Measurements from ENCODE around the gene RGS2. TPM values are rescaled to one million over a fixed set of nuclear protein-coding genes. Genes with fewer than 3 reads are reported as not detected.
A peak's percentile ranks its signal among the peaks of the same experiment; 100 is the strongest.

RGS2 gene, protein sequence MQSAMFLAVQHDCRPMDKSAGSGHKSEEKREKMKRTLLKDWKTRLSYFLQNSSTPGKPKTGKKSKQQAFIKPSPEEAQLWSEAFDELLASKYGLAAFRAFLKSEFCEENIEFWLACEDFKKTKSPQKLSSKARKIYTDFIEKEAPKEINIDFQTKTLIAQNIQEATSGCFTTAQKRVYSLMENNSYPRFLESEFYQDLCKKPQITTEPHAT
- total RNA-seq (2014; rRNA removed; shearing (Covaris generic)): 3.6 and 5.2 TPM in 2 replicates
- 2.0 and 2.6 TPM in 2 replicates for polyA plus RNA-seq (2015; cell fraction: cytosol; rRNA removed)
- 3.0 and 3.5 TPM in 2 replicates for polyA plus RNA-seq (2015; cell fraction: nucleus; rRNA removed)

DNA sequence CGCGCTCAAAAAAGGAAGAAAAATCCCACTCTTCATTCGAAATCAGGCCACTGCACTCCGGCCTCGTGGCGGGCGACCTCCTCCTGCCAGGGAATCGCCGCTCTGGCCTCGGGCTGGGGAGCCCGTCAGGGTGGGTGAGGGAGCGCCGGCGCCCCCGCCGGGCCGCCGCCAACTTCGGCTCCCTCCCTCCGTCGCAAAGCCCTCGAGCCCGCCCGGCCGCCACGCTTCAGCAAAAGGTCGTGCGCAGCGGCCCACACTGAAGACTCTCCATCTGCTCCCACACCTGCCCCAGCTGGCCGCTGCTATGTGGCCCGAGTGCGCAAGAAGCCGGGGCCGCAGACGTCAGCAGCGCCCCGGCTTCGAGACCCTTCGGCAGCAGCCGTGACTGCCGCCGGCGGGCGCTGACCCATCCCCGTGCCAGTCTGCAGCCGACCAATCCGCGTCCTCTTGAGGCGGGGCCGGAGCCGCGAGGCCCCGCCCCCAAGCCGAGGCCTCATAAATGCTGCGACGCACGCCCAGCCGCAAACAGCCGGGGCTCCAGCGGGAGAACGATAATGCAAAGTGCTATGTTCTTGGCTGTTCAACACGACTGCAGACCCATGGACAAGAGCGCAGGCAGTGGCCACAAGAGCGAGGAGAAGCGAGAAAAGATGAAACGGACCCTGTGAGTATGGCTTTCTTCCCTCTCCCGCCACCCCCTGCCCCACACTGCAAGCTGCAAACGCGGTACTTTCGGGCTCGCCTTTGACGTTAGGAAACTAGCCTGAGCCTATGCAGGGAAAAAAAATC is at the start of gene RGS2:
RGS2 (plus strand) TSS at position 522 of the 789 bp plus-strand sequence; CDS start at position 555, 33 bp downstream.
- DNase-seq (ENCODE audit: low read depth): peak; percentile 90

DNA sequence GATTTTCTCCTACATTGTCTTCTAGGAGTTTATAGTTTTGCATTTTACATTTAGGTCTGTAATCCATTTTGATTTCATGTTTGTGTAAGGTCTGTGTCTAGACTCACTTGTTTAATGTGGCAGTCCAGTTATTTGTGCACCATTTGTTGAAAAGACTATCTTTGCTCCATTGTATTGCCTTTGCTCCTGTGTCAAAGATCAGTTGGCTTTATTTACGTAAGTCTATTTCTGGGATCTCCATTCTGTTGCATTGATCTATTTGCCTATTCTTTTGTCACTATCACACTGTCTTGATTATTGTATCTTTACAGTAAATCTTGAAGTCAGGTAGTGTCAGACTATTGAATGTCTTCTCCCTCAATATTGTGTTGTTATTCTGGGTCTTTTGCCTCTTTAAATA is 49.7 kb upstream of the RGS2 start:
- no peak for DNase-seq (ENCODE audit: low read depth)

DNA sequence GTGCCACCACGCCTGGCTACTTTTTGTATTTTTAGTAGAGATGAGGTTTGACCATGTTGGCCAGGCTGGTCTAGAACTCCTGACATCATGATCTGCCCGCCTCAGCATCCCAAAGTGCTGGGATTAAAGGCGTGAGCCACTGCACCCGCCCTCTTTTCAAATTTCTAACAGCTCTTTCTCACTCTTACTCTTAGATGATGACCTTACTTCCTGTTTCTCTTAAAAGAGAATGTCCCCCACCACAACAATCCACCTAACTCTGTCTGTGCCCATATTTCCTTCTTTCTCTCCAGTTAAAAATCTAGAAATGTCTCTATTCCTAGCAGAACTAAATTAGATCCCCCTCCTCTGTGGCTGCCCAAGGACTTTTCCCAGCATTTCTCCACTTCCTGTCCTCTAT is 46.6 kb upstream of the RGS2 start:
- DNase-seq (ENCODE audit: low read depth): no peak

DNA sequence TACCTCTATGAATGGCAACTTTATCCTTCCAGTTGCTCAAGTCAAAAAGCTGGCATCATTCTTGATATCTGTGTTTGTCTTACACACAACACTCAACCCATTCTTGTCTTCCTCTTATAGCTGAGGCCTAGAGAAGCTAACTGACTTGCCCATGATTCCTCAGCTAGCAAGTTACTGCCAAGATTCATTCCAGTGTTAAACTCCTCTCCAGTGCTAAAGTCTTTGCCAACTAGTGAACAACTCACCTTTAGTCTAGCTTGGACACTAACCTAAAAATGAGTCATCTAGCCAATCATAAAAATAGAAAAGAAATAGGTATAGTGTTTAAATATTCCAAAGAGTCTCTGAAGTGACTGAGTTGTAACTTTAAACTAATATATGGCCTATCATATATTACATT is 45.6 kb upstream of the RGS2 start:
- DNase-seq (ENCODE audit: low read depth): no peak

DNA sequence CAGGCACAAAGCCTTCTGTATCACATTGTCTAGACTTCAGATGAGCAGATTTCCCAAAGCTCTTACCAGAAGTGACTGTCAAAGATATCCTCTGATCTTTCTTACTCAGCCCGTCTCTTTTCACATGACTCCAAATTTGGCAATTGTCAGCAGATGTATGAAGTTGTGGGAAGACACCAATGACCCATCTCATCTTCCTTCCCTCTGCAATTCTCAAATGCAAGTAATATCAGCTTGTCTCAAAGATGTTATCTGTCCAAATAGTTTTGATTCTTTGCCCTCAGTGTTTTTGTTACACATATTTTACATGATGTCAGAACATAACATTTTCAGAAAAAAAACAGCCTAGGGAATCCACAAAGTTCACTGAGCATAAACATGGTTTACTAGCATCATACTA is 45.1 kb upstream of the RGS2 start:
- no peak for DNase-seq (ENCODE audit: low read depth)

DNA sequence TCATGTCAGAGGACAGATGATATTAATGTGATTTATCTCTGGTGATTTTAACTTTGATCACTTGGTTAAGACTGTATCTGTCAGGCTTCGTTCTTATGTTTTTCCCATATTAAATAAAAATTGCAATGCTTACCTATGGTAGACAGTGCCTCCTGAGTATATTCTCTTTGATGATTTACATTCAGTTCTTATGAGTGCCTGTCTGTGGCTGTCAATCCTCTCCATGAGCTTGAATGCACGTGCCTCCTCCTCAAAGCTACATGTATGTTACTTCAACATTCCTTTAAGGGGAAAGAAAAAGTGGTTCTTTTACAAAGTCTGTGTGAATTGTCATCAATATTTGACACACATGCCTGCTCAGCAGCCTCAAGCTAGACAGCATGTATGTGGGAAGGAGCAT is 44.2 kb upstream of the RGS2 start:
- DNase-seq (ENCODE audit: low read depth): no peak

DNA sequence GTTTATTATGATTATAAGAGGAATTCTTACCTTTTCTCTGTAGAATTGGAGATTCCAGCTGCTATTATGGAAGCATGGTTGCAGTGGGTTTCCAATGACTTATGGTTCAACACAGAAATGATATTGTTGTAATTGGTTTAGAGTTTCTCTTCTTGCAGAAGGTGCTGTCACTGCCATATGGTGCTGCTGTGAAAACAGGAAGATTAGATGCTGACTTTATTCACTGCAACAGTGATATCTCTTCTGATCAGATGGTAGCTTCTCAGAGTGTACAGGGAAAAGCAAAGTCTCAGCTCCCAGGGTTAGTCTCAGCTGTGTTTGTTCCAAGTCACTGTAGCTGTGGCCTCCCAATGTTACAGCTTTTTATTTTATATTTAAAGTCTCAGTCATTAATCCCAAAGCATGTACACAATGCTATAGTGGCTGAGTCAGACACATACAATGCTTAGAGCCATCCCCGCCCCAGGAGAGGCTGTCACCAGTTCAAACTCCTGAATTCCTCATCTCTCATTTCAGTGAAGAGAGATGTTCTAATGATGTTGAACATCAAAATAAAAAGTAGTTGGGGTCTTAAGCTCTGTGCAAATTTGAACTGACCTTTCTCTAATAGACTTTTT is 42.7 kb upstream of the RGS2 start:
- no peak for DNase-seq (ENCODE audit: low read depth)

DNA sequence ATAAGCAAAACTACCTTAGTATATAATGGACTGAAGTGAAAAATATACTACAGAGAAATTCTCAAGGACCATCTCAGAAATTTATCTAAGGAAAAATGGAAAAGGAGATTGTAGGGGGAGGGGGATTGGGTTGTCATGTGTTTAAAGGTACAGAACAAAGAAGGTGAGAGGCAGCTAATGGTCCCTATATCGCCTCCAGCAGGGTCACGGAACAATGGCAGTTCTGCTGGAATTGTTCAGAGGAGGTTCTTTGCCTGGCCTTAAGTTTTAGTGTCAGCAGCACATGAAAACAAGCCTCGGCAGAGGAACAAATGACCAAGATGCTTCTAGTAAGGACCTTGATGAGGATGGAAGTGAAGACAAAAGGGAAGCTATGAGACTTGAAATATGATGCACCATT is 42.0 kb upstream of the RGS2 start:
- no peak for DNase-seq (ENCODE audit: low read depth)

DNA sequence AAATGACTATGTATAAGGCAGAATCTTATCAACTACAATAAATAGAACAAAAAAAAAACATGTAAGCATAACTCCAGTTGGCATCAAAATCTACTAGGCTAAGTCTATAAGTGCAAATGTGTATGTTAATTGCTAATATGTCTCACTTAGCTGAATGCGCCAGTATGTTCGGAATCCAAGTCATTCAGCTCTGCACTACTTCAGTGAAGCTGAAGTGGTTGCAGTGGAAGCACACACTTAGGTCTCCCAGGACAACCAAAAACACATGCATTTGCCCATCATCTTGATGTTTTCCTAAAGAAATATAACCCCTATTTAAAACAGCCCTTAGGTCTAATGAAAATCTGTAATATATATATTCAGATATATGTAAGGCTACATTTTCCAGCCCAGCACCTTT is 41.0 kb upstream of the RGS2 start:
- DNase-seq (ENCODE audit: low read depth): no peak

DNA sequence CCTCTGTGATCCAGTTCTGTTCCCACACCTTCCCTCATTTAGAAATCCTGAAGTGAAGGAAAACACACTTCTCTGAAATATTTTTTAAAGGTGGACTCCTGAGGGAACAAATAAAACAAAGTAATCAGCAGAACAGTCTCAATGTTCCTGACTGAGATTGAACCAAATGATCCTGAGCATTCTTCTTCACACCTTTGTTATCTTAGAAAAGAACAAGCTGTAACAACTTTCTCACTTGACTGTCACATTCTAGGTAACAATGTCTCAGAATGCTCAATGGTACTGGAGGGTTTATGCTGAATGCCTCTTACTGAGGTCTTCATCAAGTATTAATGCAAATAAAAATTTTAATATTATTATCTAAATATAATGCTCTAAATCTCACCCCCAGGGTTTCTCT is 40.4 kb upstream of the RGS2 start:
- DNase-seq (ENCODE audit: low read depth): no peak

DNA sequence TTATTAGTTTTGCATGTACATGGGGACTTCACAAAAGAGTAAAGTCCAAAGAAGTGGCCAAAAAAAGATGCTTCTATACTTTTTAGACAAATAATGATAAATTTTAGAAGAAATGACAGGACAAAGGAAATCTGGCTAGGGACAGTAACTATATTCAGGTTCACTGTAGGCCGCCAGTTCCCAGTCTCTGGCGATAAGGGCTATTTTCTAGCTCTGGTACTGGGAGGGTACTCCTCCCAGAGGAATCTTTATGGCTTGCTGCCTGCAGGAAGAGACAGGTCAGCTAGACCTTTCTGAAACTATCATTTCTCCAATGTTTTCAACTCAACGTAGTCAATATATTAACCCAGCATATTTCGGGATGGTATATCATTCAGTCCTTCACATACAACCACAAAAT is 37.5 kb upstream of the RGS2 start:
- no peak for DNase-seq (ENCODE audit: low read depth)

DNA sequence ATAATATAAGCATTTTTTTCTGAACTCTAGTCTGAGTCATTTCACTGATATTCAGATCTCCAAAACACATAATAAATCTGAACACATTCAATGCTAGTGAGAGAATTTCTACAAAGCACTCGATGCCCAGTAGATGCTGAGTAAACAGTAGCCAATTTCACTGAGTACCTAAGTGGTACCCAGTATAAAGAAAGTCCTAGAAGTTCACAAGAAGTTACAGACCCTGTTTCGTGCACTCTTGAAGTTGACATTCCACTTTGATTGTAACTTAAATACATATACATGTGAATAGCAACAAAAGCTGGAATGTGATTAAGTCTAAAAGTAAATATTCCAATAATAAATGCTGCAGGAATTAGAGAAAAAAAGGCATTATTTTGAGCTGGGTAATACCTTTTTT is 33.2 kb upstream of the RGS2 start:
- DNase-seq (ENCODE audit: low read depth): no peak

DNA sequence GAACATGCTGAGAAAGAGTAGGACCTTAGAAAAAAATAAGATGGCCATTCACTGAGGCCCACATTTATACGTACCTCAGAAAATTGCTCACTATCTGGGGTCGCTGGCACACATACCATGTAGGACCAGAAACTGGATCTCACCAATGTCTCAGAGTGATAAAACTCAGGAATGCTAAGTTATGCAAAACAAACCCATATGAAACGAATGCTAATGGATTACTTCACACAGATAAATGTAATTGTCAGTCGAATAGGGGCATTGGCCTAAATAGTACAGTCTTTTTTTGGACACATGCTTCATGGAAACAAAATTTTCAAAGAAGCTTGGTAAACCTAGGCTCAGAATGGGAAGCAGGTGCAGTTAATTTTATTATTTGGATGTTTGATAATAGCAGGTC is 32.6 kb upstream of the RGS2 start:
- DNase-seq (ENCODE audit: low read depth): no peak

DNA sequence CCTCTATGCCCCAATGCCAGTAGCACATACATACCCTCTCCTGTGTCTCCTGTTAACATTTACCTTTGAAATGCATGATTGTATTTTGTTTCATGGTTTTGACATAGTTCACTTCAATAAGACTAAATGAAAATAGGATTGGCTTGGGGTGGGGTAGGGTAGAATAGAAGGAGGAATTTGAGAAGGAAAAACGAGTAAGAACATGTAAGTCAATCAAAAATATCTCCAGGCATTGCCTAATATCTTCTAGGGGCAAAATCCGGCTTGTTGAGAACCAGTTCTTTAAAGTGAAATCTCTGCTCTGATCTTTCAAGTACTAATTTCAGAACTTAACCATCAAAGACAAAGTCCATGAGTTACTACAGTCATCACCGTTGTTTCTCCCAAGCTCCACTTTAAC is 31.8 kb upstream of the RGS2 start:
- no peak for DNase-seq (ENCODE audit: low read depth)

DNA sequence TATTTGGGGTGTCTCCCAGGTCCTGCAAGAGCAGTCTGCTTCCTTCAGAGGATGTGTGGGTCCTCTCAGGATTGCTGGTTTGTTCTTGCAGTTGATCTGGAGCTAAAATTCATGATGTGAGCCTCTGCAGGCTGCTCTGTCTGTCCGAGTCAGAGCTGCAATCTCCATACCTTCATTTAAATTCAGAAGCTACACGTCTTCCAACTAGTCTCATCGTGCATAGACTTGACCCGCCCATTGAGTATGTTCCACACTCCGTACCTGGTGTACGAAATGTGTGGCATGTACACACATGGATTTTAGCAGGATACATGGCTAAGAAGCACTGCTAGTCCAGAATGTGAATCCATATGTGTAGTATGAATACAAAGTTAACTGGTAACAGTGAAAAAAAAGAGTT is 25.0 kb upstream of the RGS2 start:
- DNase-seq (ENCODE audit: low read depth): no peak

DNA sequence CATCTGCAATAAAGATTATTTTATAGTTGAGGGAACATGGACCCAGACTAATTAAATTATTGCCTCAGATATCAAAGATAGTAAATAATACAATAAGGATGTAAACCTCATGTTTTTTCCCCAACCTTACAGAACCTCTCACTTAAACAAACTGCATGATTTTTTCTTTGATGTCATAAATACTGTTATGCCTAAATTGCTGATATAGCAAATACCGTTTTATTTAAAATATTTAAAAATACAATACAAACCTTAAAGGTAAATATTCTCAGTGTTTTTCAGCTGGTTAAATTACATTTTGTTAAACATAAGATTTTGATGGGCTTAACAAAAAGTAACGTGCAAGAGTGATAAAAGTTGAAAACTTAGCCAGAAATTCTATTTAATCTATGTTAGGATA is 24.4 kb upstream of the RGS2 start:
- DNase-seq (ENCODE audit: low read depth): no peak

DNA sequence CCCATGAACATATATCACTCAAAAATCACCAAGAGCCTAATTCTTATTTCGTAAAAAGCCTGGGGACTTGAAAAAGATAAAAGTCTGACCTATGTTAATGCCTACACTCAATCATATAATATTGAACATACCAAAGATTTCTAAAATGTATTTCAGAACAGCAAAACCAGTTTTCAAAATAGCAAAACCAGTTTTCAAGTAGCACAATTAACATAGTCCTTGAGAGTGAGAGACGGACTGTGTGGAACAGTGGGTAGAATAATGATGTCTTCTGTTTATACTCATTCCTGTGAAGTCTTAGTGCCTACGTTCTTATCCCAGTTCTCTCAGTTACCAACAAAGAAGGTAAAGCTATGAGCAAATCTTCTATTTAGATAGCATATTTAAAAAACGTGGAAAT is 22.3 kb upstream of the RGS2 start:
- DNase-seq (ENCODE audit: low read depth): no peak

DNA sequence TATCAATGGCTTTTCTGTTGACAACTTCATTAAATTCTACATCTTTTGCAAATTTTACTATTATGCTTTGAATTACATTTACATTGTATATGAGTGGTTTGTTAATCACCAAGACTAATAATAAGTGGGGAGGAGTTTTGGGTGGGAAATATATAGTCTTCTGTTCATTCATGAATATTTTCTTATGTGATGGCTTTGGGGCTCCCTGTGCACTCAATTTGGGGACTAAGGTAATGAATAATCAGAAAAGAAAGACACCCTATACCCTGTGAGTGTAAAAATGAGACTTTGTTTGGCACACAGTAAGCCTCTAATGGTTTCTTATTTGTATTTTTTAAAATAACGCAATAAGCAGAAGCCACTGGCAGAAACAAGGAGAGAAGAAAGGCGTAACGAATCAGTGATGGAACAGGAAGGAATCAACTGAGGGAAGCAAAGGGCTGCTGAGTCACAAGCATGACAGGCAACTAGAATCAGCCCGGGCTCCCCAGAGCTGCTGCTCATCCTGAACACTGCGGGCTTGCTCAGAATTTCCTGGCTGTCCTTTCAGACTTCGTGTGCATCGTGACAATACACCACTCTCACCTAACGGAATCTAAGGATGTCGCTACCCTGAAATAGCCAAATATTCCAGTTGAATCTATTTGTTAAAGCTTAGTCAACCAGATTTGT is 20.8 kb upstream of the RGS2 start:
- DNase-seq (ENCODE audit: low read depth): peak; percentile 73

DNA sequence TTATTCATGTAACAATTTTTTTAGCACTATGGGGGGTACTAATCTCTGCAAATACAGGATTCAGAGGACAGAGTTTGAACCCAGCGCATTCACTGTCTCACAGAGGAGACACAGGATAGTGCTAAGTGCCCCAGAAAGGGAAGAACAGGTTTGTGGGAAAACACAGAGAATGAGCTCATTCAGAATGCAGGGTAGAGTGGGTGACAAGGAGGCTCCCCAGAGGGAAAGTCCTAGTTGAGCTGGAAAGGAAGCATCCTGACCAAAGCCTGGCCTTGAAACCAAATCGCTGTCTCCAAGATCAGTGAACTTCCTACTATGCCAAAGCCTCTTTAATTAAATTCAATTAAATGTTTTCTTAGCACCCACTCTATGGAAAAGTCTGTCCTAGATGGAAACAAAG is 19.0 kb upstream of the RGS2 start:
- DNase-seq (ENCODE audit: low read depth): no peak

DNA sequence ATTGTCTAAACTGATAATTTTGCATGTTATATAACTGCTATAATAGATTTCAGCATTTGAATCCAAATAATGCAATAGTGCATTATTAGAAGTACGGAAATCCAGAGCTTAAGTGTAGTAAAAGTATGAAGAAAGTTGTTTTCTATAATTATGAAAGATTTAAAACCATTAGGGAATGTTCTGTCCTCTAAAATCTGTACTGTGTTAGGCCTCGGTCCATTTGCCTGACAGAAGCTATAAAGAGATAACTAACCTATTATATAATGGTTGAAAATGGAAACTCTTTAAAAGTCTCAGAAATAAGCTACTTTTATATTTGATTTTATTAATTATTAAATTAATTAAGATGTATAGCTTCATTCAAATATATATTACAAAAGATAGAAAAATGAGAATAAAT is 16.2 kb upstream of the RGS2 start:
- no peak for DNase-seq (ENCODE audit: low read depth)

DNA sequence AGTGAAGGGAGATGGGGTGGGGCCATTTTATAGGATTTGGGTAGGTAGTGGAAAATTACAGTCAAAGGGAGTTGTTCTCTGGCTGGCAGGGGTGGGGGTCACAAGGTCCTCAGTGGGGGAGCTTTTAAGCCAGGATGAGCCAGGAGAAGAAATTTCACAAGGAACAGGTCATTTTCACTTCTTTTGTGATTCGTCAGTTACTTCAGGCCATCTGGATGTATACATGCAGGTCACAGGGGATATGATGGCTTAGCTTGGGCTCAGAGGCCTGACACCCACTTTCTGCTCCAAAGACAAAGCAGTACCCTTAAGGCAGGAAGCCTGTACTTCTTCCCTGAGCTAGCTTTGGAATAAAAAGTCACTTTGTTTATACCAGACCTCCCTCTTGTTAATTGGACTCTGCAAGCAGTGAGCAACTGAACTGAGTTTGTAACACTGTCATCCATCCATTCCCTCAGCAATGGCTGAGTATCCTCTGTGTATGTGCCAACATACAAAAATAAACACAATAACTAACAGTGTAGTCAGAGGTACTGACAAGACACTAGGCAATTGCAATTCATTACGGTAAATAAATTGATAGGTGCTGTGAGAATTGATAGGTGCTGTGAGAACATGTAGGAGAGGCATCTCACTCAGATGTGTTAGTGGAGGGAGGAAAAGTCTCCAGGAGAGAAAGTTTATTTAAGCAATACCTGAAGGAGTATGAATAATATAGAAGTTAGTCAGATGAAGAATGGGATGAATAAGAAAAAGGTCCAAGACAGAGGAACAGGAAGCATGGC is 14.7 kb upstream of the RGS2 start:
- DNase-seq (ENCODE audit: low read depth): no peak

DNA sequence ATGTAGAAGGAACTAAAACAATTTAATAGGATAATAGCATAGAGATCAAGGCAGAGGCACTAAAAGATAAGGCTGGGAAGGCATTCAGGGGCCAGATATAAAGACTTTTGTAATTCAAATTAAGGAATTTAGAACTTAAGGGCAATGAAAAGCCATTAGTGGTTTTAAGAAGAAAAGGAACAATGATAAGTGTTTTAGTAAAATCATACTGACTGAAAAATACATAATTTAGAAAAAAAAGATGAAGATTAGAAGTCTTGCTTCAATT is 14.1 kb upstream of the RGS2 start:
- DNase-seq (ENCODE audit: low read depth): no peak
